Stimulated activated CD4-positive, alpha-beta T cell treated with anti-CD3 and anti-CD28 coated beads, Interleukin-2, amount 100 ng/mL, for 48 hours (primary cell): Measurements from ENCODE around the gene GPER1.
"Not testable (repeated sequence)": the region's sequence is repeated elsewhere in the genome, so short reads cannot be mapped to it uniquely, and the experiment has no call there.

ENCODE experiments used
- DNase-seq, 2 donors: peaks; one replicate each; pipeline ENCODE4 v3.0.0-alpha.2; 2020

The GPER1 gene

DNA sequence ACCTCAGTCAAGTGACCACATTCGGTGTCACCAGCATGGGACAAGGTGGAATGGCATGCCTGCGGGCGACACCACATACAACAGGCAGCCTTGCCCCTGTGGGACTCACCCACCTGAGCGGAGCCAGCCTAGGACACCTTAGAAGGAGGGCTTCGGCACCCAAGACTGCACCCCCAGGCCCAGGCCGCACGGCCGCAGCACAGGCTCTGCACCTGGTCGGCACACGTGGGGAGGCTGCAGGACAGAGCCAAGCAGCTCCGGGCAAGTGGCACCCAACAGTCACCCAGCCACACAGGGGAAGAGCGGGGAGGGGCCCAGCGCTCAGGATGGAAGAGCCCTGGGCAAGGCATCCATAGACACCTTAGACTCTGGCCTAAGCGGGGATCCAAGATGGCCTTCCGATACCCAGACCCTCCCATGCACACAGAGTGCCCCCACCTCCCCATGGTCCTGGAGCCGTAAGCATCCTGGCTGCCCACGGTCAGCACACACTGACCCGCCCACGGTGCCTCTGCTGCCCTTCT, 16.1 kb upstream of the GPER1 start:
- no peak for DNase-seq

GRCh38 chr7:1073142-1073977, 14.6 kb upstream of the GPER1 start:
- DNase-seq, result no peak

GRCh38 chr7:1074018-1074417, 13.9 kb upstream of the GPER1 start:
- not testable (repeated sequence) for DNase-seq

GRCh38 chr7:1074593-1075431, 13.1 kb upstream of the GPER1 start:
- DNase-seq, result no peak

- DNase-seq, result no peak
These were observed 11.5 kb upstream of the GPER1 start for GRCh38 chr7:1076184-1077072.

GRCh38 chr7:1078519-1078918, 9.4 kb upstream of the GPER1 start:
- no peak for DNase-seq

DNA sequence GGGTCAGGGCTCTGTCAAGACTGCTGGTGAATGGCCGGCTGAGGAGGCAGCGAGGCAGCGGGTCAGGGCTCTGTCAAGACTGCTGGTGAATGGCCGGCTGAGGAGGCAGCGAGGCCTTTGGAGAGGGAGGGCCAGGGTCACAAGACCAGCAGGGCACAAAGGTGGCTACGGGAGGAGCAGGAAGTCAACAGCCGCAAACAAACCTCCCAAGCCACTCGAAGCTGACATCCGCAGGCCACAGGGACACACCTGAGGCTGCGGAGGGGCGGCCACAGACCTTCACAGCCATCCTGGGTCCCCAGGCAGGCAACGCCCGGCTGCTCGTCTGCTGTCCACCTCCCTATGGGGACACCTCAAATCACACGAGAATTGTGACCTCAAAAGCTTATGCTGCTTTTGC, 8.9 kb upstream of the GPER1 start:
- DNase-seq, result no peak

DNA sequence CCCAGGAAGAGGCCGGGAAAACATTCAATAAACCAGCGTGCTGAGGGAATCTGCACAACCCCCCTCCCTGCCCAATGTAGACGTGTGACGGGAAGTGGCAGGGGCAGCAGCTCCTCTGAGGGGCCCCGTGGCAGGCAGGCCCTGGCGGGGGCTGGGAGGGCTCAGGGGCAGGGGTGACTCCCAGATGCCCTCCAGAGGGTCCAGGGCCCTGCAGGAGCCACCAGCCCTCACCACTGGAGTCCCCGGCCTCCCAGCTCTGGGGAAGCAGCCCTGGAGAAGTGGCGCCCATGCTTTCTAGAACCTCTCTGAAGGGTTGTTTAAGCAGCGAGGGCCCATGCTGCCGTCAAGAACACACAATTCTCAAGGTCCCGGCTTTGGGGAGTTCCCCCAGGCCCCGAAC, 8.4 kb upstream of the GPER1 start:
- DNase-seq, result no peak

- DNase-seq, result no peak
These were observed 7.5 kb upstream of the GPER1 start for GRCh38 chr7:1080252-1080920.

DNA sequence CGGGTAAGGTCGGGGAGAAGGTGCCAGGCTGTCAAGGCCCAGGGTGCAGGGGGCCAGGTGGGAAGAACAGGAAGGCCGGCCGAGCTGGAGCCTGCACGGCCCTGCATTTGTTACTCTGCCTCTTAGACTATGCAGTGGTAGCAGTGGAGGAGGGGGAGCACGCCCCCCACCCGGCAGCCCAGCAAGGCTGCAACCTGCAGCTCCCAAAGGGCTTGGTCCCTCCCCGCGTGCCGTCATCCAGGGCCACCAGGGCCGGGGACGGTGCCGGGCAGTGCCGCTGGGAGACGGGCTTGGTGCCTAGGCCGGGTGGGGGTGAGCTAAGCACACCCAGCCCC, 7.0 kb upstream of the GPER1 start:
- no peak for DNase-seq

- no peak for DNase-seq
These were observed 6.6 kb upstream of the GPER1 start for GRCh38 chr7:1081336-1081735.

DNA sequence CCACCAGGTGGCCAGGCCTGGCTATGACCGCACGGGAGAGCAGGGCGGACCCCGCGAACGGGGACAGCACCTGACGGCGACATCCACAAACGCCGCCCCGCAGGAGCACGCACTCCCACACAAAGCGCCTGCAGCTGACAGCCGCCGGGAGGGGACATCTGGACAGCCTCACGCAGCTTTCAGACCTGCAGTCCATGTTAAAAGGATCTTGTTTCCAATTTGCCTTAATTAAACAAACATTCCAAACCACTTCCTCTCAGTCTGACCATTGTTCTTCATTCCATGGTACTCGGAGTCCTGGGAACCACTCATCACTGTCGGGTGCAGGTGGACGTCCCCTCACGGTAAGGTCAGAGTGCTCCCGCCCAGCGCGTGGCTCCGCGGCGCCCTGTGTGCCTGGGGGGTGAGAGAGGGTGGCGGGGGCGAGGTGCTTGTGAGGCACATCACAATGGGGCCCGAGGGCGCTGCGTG, 5.9 kb upstream of the GPER1 start:
- no peak for DNase-seq

DNA sequence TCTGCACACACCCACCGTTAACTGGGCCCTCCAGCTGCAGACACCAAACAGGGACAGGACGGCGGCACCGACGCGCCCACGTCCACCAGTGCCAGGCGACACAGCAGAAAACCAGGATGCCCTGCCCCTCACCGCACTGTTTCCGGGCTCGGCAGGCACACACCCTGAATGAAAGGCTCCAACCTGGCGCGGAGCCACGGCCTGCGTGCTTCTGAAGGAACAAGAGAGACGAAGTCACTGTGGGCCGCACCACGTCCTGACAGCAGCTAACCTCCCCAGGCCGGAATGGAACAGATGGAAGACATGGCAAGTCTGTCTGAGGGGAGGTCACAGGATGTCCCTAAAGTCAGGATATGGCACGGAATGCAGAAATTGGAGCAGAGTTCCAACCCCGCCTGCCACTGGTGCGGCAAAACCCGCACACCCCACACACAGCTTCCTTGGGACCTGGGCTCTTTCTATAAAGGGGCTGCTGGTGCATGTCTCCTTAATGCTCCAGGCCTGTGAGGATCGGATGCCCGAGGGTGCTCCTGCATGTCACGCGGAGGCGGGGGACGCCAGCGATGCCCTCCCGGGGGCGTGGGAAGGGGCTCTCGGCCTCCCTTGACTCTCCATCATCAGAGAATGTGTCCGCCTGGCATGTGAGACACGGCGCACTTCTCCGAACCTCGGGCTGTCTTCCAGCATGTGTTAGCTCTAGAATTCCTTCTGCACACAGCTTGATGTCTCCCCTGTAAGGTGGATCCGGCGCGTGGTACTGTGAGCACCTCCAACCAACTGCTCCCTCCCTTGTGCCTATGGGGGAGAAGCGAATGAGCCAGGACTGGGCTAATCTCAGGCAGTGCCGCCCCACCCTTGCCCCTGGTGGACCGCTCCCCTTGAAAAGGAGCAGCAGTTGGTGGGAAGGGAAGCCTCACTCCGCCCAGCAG, 3.9 kb upstream of the GPER1 start:
- no peak for DNase-seq

DNA sequence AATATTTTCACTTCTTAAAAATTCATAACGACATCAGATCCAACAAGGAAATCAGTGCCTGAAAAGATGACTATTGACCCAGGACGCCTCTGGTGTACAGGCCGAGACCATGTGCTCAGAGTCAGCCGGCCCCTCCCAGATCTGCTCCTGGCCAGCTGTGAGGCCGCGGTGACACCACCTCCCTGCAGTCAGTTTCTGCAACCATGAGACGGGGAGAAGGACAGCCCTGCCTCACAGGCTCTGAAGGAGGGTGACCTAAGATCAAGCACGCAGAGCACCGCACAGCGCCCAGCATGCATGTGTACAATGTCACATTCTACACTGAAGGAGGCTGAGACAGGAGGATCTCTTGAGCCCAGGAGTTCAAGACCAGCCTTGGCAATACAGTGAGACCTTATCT, 2.6 kb upstream of the GPER1 start:
- no peak for DNase-seq

- no peak for DNase-seq
These were observed 1.9 kb upstream of the GPER1 start for GRCh38 chr7:1085910-1086421.

GRCh38 chr7:1086588-1087464, 1.1 kb upstream of the GPER1 start:
- DNase-seq, result peak; percentile 71 to 85

DNA sequence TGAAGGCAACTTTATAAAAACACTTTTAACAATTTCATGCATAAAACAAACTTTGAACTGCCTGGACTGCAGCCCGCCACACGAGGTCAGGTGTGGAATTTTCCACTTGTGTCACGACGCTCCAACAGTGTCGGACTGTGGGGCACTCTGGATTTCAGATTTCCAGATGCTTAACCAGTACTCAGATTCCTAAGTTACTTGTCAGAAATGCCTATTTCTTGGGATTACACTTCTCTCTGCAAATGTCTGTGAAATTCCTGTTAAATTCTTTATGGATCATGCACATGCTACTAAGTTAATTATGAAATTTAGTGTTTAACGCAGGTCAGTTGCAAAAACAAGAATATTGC, 473 bp upstream of the GPER1 start:
- DNase-seq, result no peak

- DNase-seq, result no peak
These were observed 2.3 kb downstream of the GPER1 start for GRCh38 chr7:1090236-1090635.

DNA sequence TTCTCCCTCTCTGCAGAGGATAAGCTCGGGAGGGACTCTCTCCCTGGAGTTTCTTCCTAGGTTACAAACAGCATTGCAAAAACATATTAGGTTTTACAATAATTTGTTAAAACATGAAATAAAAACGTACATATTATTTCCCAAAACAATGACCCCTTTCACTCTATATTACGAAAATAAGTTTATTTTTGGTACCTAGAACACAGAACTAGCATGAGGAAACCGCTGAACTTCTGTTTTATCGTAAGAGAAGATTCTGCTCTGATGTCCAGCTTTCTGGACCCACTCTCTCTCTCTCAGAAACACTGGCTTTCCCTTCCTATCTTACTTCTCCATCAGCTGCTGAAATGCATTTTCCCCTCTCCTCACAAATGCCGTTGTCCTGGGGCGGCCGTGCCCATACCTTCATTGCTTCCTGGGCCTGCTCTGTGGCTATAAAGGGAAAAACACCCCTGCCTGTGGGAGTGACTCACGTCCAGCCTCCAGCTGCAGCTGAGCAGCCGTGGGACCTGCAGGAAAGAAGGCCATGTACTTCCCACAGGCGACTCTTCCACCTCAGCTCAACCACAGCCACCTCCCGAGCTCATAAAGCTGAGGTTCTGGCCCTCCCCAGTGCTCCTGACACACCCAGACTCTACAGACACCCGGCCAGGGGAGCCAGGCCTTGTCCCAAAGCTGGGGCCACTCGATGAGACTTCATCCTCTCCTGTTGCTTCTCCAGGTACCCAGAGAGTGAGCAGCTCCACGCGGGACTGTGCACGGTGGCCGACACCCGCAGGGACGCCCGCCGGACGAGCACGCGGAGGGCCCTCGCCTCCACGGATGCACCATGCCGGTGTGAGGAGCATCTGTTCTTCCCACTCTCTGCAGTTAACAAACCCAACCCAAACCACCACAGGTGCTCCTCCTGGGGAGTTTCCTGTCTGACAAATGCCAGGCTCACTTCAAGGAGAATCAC, 3.1 kb downstream of the GPER1 start:
- no peak for DNase-seq
